Chondrocyte (in vitro differentiated cells): ENCODE measurements around the gene MLKL. TPM values are rescaled to one million over a fixed set of nuclear protein-coding genes. Genes with fewer than 3 reads are reported as not detected.

ENCODE experiments used
- DNase-seq: peaks from one replicate; pipeline ENCODE4 v3.0.0; 2021; ENCODE audit warnings: mixed read lengths, low spot score
- H3K27ac Mint-ChIP-seq: one replicate; pipeline ENCODE4 v1.8.0; 2021; ENCODE audit warnings: mild to moderate bottlenecking, moderate library complexity, mixed read lengths; ENCODE audit not compliant: unreplicated experiment
- H3K27me3 Mint-ChIP-seq: 2 replicates; pipeline ENCODE4 v1.8.0; 2021; ENCODE audit warnings: low read depth, mixed read lengths
- H3K36me3 Mint-ChIP-seq: 2 replicates; pipeline ENCODE4 v1.8.0; 2021; ENCODE audit warnings: low read depth, mixed read lengths
- H3K4me1 Mint-ChIP-seq: 2 replicates; pipeline ENCODE4 v1.8.0; 2021; ENCODE audit warnings: low read depth, mild to moderate bottlenecking, mixed read lengths
- H3K4me3 Mint-ChIP-seq: one replicate; pipeline ENCODE4 v1.8.0; 2021; ENCODE audit warnings: mild to moderate bottlenecking, moderate library complexity, mixed read lengths; ENCODE audit not compliant: unreplicated experiment
- H3K9me3 Mint-ChIP-seq: 2 replicates; pipeline ENCODE4 v1.8.0; 2021; ENCODE audit warnings: low read depth, mixed read lengths
- total RNA-seq: library from RNA; stranded (reverse); gene quantifications from 3 replicates; pipeline ENCODE4 v1.2.1, GENCODE V29; 2021
- TF ChIP-seq, protein P1 (sequence below): fragments of 200-600 bp; sonication (generic); IDR thresholded peaks from 2 replicates; pipeline ENCODE4 v1.5.0; 2021; ENCODE audit warnings: antibody characterized with exemption, mild to moderate bottlenecking, moderate library complexity

Gene MLKL
- total RNA-seq, 1 donor from 2014 or later: 2.7 TPM

DNA sequence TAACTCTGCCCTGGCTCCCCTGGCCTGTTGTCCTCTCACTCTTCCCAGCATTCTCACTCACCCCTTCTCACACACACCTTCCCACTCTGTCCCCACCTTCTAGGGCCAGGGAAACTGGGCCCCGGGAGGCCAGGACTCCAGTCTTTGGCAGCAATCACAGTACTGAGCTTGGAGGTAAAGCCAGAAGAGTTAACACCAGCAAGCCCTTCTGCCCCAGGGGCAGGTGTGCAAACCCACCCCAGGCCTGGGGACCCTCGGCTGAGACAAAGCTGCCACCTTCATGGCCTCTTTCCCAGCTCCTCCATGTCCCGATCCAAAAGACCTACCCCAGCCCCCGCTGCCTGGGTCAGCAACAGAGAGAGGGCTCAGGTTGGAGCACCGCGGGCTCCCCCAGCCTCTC, 36.9 kb upstream of the MLKL start:
- TF ChIP-seq, protein P1, sequence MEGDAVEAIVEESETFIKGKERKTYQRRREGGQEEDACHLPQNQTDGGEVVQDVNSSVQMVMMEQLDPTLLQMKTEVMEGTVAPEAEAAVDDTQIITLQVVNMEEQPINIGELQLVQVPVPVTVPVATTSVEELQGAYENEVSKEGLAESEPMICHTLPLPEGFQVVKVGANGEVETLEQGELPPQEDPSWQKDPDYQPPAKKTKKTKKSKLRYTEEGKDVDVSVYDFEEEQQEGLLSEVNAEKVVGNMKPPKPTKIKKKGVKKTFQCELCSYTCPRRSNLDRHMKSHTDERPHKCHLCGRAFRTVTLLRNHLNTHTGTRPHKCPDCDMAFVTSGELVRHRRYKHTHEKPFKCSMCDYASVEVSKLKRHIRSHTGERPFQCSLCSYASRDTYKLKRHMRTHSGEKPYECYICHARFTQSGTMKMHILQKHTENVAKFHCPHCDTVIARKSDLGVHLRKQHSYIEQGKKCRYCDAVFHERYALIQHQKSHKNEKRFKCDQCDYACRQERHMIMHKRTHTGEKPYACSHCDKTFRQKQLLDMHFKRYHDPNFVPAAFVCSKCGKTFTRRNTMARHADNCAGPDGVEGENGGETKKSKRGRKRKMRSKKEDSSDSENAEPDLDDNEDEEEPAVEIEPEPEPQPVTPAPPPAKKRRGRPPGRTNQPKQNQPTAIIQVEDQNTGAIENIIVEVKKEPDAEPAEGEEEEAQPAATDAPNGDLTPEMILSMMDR: no peak
- Mint-ChIP-seq H3K36me3 (no peaks in the 10 kb centered on the region), H3K27ac (no peak overlapping the region)

DNA sequence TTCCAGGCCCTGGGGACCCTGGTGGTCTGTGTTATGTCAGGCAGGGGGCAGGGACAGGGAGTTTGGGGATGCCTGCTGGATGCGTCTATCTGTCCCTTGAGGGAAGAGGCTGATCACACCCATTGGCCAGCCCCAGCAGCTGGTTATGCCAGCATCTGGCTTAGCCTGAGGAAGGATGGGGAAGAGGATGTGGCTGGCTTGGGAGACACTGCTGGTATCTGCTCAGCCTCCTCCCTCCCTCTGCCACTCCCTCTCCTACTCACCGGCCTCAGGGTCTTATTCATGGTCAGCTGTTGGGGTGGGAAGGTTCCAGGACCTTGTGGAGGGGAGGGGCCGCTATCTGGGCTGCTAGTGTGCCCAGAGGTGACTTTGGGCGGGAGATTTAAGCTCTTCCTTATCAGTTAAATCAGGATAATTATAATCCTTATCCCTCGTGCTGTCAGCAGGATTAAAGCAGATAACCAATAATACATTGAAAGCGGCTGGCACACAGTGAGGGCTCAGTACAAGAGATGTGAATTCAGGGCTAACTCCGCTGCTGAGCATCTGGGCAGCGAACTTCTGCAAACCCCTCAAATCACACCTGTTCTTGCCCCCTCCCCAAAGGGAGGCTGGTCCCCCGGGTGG, 36.0 kb upstream of the MLKL start:
- TF ChIP-seq, protein P1: no peak
- peak; percentile 48 for DNase-seq
- H3K36me3 Mint-ChIP-seq: no peaks in the 10 kb centered on the region
- H3K4me1 Mint-ChIP-seq: peaks cover 22% of the 10 kb centered on the region
- H3K27me3 Mint-ChIP-seq: no peaks in the 10 kb centered on the region
- H3K9me3 Mint-ChIP-seq: no peaks in the 10 kb centered on the region
- no peak overlapping the region for H3K27ac Mint-ChIP-seq
- no peak overlapping the region for H3K4me3 Mint-ChIP-seq

More for the DNA sequence above, 36.9 kb upstream of the MLKL start:
- H3K4me1 Mint-ChIP-seq: peaks cover 27% of the 10 kb centered on the region
- no peaks in the 10 kb centered on the region for H3K27me3 Mint-ChIP-seq
- H3K9me3 Mint-ChIP-seq: no peaks in the 10 kb centered on the region
- peak; percentile 57 for DNase-seq
- no peak overlapping the region for H3K4me3 Mint-ChIP-seq

DNA sequence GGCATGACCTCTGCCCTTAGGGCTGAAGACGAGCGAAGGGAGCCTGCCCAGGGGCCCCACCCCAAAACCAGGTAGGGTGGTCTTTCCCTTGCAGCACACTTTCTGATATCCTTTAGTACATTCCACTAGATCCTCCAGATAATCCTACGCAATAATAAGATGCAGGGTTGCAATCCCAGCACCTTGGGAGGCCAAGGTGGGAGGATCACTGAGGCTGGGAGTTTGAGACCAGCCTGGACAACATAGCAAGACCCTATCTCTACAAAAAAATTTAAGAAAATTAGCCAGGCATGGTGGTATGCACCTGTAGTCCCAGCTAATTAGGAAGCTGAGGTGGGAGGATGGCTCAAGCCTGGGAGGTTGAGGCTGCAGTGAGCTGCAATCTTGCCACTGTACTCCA, 34.9 kb upstream of the MLKL start:
- TF ChIP-seq, protein P1: no peak

DNA sequence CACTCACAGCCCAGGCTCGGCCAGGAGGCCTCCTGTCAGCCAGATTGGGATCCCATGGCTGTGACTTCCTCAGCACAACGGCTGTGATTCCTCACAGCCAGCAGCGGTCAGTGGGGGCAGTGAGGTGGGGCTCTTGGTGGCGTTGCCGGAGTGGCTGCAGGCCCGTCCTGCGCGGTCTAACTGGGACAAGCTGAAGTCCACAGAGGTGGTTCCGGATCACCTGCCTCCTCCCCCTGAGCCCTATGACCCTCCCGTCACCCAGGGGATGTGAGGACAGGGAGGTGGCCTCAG, 34.4 kb upstream of the MLKL start:
- H3K36me3 Mint-ChIP-seq: no peaks in the 10 kb centered on the region
- peaks cover 25% of the 10 kb centered on the region for H3K4me1 Mint-ChIP-seq
- TF ChIP-seq, protein P1: no peak
- H3K4me3 Mint-ChIP-seq: no peak overlapping the region
- no peaks in the 10 kb centered on the region for H3K27me3 Mint-ChIP-seq
- H3K9me3 Mint-ChIP-seq: no peaks in the 10 kb centered on the region
- no peak overlapping the region for H3K27ac Mint-ChIP-seq
- DNase-seq: no peak

More for the DNA sequence above, 34.9 kb upstream of the MLKL start:
- no peak overlapping the region for H3K27ac Mint-ChIP-seq
- no peaks in the 10 kb centered on the region for H3K9me3 Mint-ChIP-seq
- no peaks in the 10 kb centered on the region for H3K27me3 Mint-ChIP-seq
- no peak overlapping the region for H3K4me3 Mint-ChIP-seq
- no peaks in the 10 kb centered on the region for H3K36me3 Mint-ChIP-seq
- no peak for DNase-seq
- peaks cover 22% of the 10 kb centered on the region for H3K4me1 Mint-ChIP-seq

DNA sequence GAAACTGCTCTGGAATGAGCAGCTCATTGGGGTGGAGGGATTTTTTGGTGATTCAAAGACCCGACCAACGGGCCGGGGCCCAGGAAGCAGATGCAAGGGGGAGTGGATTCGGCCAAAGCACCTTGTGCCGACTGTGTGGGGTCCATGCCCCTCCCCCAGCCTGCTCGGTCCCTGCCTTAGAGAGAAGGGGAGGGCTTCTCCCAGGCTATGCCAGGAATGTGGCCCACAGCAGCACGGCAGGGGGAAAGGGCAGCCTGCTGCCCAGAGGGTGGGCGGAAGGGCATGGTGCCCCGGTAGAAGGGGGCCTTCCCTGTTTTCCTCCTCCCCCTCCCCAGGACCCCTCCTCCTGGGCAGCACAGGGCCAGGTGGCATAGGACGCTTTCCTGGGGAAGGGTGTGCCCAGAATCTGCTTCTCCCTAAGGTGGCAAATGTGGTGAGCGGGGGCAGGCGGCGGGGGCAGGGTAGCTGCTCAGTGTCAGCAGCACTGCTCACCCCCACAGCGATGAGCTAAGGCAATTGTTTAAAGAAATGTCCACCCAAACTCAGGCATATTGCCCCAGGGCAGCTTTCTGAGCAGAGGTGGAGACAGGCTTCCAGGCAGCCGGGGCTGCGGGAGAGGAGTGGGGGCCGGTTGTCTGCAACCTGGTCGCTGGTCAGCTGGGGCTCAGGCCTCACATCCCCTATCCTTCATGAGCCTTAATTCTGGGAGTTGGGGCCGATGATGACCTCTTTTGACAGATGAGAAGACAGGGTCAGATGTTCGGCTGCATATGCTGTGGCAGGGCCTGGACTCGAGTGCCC, 33.9 kb upstream of the MLKL start:
- Mint-ChIP-seq H3K27me3 (no peaks in the 10 kb centered on the region), H3K4me1 (peaks cover 26% of the 10 kb centered on the region), H3K4me3 (no peak overlapping the region), H3K36me3 (no peaks in the 10 kb centered on the region), H3K9me3 (no peaks in the 10 kb centered on the region), H3K27ac (no peak overlapping the region)
- no peak for DNase-seq
- TF ChIP-seq, protein P1: no peak
